ENCODE results near the gene MDN1. TPM values are rescaled to one million over a fixed set of nuclear protein-coding genes. Genes with fewer than 3 reads are reported as not detected.

MDN1 gene
- total and polyA plus RNA-seq, 2 of the 4 experiments (the other 2 are of a cell fraction) = 7.7 to 26.7 TPM

DNA sequence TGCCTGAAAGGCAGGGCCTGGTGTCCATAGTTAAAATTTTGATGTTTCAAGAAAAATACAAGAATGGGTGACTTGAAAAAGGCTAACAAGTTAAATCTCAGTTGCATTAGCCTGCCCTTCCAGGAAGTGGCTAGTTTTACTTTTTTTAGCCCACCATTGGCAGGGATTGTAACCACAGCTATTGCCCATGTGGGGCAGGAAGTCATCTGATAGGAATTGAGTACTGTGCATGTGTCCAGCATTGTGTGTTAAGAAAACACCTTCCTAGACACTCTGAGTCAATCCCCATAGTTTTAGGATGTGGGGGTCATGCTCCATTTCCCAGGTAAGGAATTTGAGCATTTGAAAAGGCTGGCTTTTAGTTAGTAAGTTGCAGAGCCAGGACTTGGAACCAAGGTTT lies 207.9 kb downstream of the MDN1 start:
- POLR2A ChIA-PET (ENCODE audit: unreplicated experiment) = no interaction called here
- DNase-seq = peak; percentile 12
- no peak overlapping the region for H2AK9ac ChIP-seq (replicated peaks; ENCODE audit: low read depth, low read length, poor library complexity)

More for the DNA sequence above, 207.9 kb downstream of the MDN1 start:
- dilution Hi-C loops (cut with HindIII; ENCODE audit: low sequenced_read_pairs, unreplicated experiment) = no loop called here
- no peaks in the 10 kb centered on the region for H3K9me3 ChIP-seq (ENCODE audit: control insufficient read depth, insufficient read depth, low read length)
- no peak overlapping the region for H3K27ac ChIP-seq (ENCODE audit: insufficient read depth, low read length)
- H2BK5ac ChIP-seq (ENCODE audit: low read depth, low read length, poor library complexity, severe bottlenecking) = no peak overlapping the region
- H2AFZ ChIP-seq (replicated peaks; ENCODE audit: low read length, poor library complexity) = no peak overlapping the region
- no peak overlapping the region for H2AK5ac ChIP-seq (ENCODE audit: low read depth, low read length)
- H3K56ac ChIP-seq (ENCODE audit: extremely low read depth, insufficient read depth, low read length) = no peak overlapping the region
- no peak overlapping the region for H3K4ac ChIP-seq (ENCODE audit: low read depth, low read length)
- H3K9me1 ChIP-seq (ENCODE audit: insufficient read depth, low read length) = no peaks in the 10 kb centered on the region
- H3K18ac ChIP-seq (ENCODE audit: low read depth, low read length) = no peak overlapping the region
- ATAC-seq (ENCODE audit: low read depth) = no peak
- no peaks in the 10 kb centered on the region for H4K20me1 ChIP-seq (ENCODE audit: insufficient read depth, low read length)
- H3K4me3 ChIP-seq (ENCODE audit: insufficient read depth, low read depth, low read length) = no peak overlapping the region
- in situ Hi-C loops (cut with MboI; ENCODE audit: low sequenced_read_pairs) = loop anchor here (25.0 kb wide), 1 partner anchor 624 kb away; no protein-coding TSS in a partner anchor
- BruUV-seq (replicated peaks) = no TSS peak
- TF ChIP-seq MAZ (IDR thresholded peaks at IDR 0.05; ENCODE audit: borderline replicate concordance, low read depth, low read length) (no peak), BHLHE40 (IDR thresholded peaks at IDR 0.05; ENCODE audit: low read depth, low read length) (no peak), POLR2A (IDR thresholded peaks at IDR 0.05; ENCODE audit: low read depth, low read length) (no peak), MAFK (IDR thresholded peaks at IDR 0.05; ENCODE audit: low read depth, low read length) (no peak), CHD1 (IDR thresholded peaks at IDR 0.05; ENCODE audit: low read depth, low read length) (no peak), RAD21 (IDR thresholded peaks at IDR 0.05; ENCODE audit: low read length) (no peak), RCOR1 (IDR thresholded peaks at IDR 0.05; ENCODE audit: insufficient replicate concordance, low read length) (no peak), FOS (IDR thresholded peaks at IDR 0.05; ENCODE audit: low read depth, low read length) (no peak), MXI1 (IDR thresholded peaks at IDR 0.05; ENCODE audit: borderline replicate concordance, low read depth, low read length) (no peak), SMC3 (IDR thresholded peaks at IDR 0.05; ENCODE audit: low read depth, low read length) (no peak), CEBPB (IDR thresholded peaks at IDR 0.05; ENCODE audit: low read depth, low read length) (no peak), NFE2L2 (IDR thresholded peaks at IDR 0.05; ENCODE audit: low read depth, low read length) (no peak)
- TF ChIP-seq, protein P1, sequence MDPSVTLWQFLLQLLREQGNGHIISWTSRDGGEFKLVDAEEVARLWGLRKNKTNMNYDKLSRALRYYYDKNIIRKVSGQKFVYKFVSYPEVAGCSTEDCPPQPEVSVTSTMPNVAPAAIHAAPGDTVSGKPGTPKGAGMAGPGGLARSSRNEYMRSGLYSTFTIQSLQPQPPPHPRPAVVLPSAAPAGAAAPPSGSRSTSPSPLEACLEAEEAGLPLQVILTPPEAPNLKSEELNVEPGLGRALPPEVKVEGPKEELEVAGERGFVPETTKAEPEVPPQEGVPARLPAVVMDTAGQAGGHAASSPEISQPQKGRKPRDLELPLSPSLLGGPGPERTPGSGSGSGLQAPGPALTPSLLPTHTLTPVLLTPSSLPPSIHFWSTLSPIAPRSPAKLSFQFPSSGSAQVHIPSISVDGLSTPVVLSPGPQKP (IDR thresholded peaks at IDR 0.05; ENCODE audit: borderline replicate concordance, low read depth, low read length) = no peak
- TF ChIP-seq, protein P2, sequence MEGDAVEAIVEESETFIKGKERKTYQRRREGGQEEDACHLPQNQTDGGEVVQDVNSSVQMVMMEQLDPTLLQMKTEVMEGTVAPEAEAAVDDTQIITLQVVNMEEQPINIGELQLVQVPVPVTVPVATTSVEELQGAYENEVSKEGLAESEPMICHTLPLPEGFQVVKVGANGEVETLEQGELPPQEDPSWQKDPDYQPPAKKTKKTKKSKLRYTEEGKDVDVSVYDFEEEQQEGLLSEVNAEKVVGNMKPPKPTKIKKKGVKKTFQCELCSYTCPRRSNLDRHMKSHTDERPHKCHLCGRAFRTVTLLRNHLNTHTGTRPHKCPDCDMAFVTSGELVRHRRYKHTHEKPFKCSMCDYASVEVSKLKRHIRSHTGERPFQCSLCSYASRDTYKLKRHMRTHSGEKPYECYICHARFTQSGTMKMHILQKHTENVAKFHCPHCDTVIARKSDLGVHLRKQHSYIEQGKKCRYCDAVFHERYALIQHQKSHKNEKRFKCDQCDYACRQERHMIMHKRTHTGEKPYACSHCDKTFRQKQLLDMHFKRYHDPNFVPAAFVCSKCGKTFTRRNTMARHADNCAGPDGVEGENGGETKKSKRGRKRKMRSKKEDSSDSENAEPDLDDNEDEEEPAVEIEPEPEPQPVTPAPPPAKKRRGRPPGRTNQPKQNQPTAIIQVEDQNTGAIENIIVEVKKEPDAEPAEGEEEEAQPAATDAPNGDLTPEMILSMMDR (conservative IDR thresholded peaks at IDR 0.05; ENCODE audit: low read depth, low read length) = no peak
- H2BK120ac ChIP-seq (ENCODE audit: low read depth, low read length) = no peak overlapping the region
- H2BK15ac ChIP-seq (ENCODE audit: low read depth, low read length) = no peak overlapping the region
- no peaks in the 10 kb centered on the region for H3K4me1 ChIP-seq (ENCODE audit: control insufficient read depth, insufficient read depth, low read length)
- no peak overlapping the region for H3K9ac ChIP-seq (ENCODE audit: low read depth, low read length)
- H3K27me3 ChIP-seq (ENCODE audit: control insufficient read depth, insufficient read depth, low read length) = peaks cover 2% of the 10 kb centered on the region; the same call in 1 of the 2 replicates
- no peak overlapping the region for H4K8ac ChIP-seq (ENCODE audit: low read depth in 2 of 2, low read length in 2 of 2)
- no peaks in the 10 kb centered on the region for H3K79me1 ChIP-seq (ENCODE audit: low read depth in 1 of 2, low read length in 2 of 2)
- H3K4me2 ChIP-seq (ENCODE audit: low read depth, low read length) = no peak overlapping the region
- H3K14ac ChIP-seq (replicated peaks; ENCODE audit: low read depth, low read length) = no peak overlapping the region
- no peaks in the 10 kb centered on the region for H3K36me3 ChIP-seq (ENCODE audit: control insufficient read depth, insufficient read depth, low read length)
- H4K5ac ChIP-seq (ENCODE audit: low read depth, low read length) = no peak overlapping the region
- H4K91ac ChIP-seq (ENCODE audit: insufficient read depth, low read depth, low read length) = no peak overlapping the region
- CTCF ChIA-PET = no interaction called here
- H2BK20ac ChIP-seq (ENCODE audit: low read depth, low read length) = no peak overlapping the region
- intact Hi-C loops (cut with micrococcal nuclease) = loop anchor here (5.0 kb wide), 2 partner anchors 244 to 629 kb away; no protein-coding TSS in a partner anchor
- no peak overlapping the region for H3K23ac ChIP-seq (ENCODE audit: low read depth, low read length)
